GM21447 (cell line): ENCODE measurements around the gene VPS50.

Experiments used
- ATAC-seq: cut with Tn5 transposase; IDR thresholded peaks from one replicate; pipeline ENCODE4 v1.9.1; 2021; ENCODE audit not compliant: unreplicated experiment

VPS50 gene

DNA sequence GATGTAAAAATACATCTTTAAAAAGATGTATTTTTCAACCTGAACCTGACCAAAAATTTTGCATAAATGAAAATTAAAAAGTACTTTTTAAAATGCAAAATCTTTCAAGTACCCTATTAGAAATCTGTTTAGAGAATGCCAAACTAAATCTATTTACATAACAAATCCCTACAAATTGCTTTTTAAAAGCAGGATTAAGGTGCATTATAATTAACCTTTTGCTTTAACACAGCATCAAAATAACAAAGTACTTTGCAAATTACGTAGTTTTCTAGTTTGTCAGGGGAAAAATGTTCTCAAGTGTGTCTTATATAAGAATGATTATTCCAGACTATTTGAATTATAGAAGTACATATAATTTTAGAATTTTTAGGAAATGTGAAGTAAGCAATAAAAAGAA, 160.8 kb downstream of the VPS50 start:
- ATAC-seq, result no peak

DNA sequence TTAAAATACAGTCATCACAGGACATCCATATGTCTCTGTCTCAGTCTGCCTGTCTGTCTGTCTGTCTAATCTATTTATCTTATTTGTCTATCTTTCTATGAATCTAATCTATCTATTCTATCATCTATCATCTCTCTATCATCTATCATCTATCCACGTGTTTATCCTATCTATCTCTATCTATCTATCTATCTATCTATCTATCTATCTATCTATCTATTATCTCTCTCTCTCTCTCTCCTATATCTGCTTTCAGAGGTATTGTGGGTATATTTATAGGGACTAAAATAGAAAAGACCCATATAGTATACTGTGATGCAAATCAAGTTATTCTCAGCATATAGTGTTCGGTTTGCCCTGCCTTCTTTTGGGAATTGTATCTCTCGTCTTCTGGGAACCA, 167.5 kb downstream of the VPS50 start:
- no peak for ATAC-seq

- ATAC-seq, result no peak
Measured at GRCh38 chr7:93402944-93403343, 170.8 kb downstream of the VPS50 start.

DNA sequence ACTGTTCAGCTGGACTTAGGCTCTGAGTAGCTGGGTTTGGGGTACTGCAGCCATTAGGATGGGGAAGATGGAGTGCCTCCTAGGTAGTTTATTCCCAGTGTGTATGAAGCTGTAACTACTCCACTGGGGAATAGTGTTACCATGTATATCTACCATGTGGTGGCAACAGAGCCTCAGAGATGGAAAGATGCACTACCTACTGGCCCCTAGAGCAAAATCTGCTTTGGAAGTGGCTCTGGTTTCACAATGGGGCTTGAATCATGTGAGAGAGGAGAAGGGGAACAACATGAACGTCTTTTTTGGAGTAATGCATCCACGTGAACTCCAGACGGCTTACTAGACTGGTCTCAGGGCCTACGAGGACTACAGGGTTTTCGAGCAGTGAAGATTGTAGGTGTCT, 175.1 kb downstream of the VPS50 start:
- ATAC-seq, result no peak

GRCh38 chr7:93409324-93409723, 177.2 kb downstream of the VPS50 start:
- no peak for ATAC-seq
